ENCODE results near the gene FOSL2.

FOSL2 gene

GRCh38 chr2:28401948-28402550 is 9.4 kb downstream of the FOSL2 start:
- no peak overlapping the region for H3K4me3 ChIP-seq (ENCODE audit: low read length)
- TF ChIP-seq ZNF274 (IDR thresholded peaks at IDR 0.05; ENCODE audit: low read depth, low read length), result no peak

- no peak overlapping the region for H3K4me3 ChIP-seq (ENCODE audit: low read length)
- TF ChIP-seq ZNF274 (IDR thresholded peaks at IDR 0.05; ENCODE audit: low read depth, low read length), result no peak
Measured at GRCh38 chr2:28403370-28403956, 10.8 kb downstream of the FOSL2 start.

- TF ChIP-seq ZNF274 (IDR thresholded peaks at IDR 0.05; ENCODE audit: low read depth, low read length), result no peak
Measured at GRCh38 chr2:28404086-28404485, 11.4 kb downstream of the FOSL2 start.

GRCh38 chr2:28405537-28405936 is 12.9 kb downstream of the FOSL2 start:
- H3K4me3 ChIP-seq (ENCODE audit: low read length), result no peak overlapping the region
- TF ChIP-seq ZNF274 (IDR thresholded peaks at IDR 0.05; ENCODE audit: low read depth, low read length), result no peak

More at GRCh38 chr2:28404086-28404485, 11.4 kb downstream of the FOSL2 start:
- no peak overlapping the region for H3K4me3 ChIP-seq (ENCODE audit: low read length)

GRCh38 chr2:28406276-28407096 is 13.8 kb downstream of the FOSL2 start:
- TF ChIP-seq ZNF274 (IDR thresholded peaks at IDR 0.05; ENCODE audit: low read depth, low read length), result no peak
- no peak overlapping the region for H3K4me3 ChIP-seq (ENCODE audit: low read length)

GRCh38 chr2:28407131-28407975 is 14.7 kb downstream of the FOSL2 start:
- TF ChIP-seq ZNF274 (IDR thresholded peaks at IDR 0.05; ENCODE audit: low read depth, low read length), result no peak

GRCh38 chr2:28407976-28408690 is 15.5 kb downstream of the FOSL2 start:
- H3K4me3 ChIP-seq (ENCODE audit: low read length), result no peak overlapping the region
- TF ChIP-seq ZNF274 (IDR thresholded peaks at IDR 0.05; ENCODE audit: low read depth, low read length), result no peak

More at GRCh38 chr2:28407131-28407975, 14.7 kb downstream of the FOSL2 start:
- H3K4me3 ChIP-seq (ENCODE audit: low read length), result no peak overlapping the region

- H3K4me3 ChIP-seq (ENCODE audit: low read length), result no peak overlapping the region
- no peak for TF ChIP-seq ZNF274 (IDR thresholded peaks at IDR 0.05; ENCODE audit: low read depth, low read length)
Measured at GRCh38 chr2:28408764-28409599, 16.3 kb downstream of the FOSL2 start.

GRCh38 chr2:28411166-28411755 is 18.6 kb downstream of the FOSL2 start:
- H3K4me3 ChIP-seq (ENCODE audit: low read length), result no peak overlapping the region
- TF ChIP-seq ZNF274 (IDR thresholded peaks at IDR 0.05; ENCODE audit: low read depth, low read length), result no peak

GRCh38 chr2:28411956-28412609 is 19.4 kb downstream of the FOSL2 start:
- TF ChIP-seq ZNF274 (IDR thresholded peaks at IDR 0.05; ENCODE audit: low read depth, low read length), result no peak
- no peak overlapping the region for H3K4me3 ChIP-seq (ENCODE audit: low read length)

- TF ChIP-seq ZNF274 (IDR thresholded peaks at IDR 0.05; ENCODE audit: low read depth, low read length), result no peak
- no peak overlapping the region for H3K4me3 ChIP-seq (ENCODE audit: low read length)
Measured at GRCh38 chr2:28412625-28413151, 20.0 kb downstream of the FOSL2 start.

All from GM08714 (cell line).